A549 treated with Hydrocortisone at 1 μM for 4 hours (cell line): Measurements from ENCODE around the gene SERINC3. TPM values are rescaled to one million over a fixed set of nuclear protein-coding genes. Genes with fewer than 3 reads are reported as not detected.

ENCODE experiments used
- total RNA-seq: library from RNA; stranded (reverse); fragments of 200-300 nt; extraction: Qiagen RNA extraction; gene quantifications from 5 replicates; pipeline ENCODE4 v1.2.3, GENCODE V29; 2022

SERINC3 gene
- 69.0 to 94.6 TPM (median 85.3 TPM) in 5 replicates for total RNA-seq

DNA sequence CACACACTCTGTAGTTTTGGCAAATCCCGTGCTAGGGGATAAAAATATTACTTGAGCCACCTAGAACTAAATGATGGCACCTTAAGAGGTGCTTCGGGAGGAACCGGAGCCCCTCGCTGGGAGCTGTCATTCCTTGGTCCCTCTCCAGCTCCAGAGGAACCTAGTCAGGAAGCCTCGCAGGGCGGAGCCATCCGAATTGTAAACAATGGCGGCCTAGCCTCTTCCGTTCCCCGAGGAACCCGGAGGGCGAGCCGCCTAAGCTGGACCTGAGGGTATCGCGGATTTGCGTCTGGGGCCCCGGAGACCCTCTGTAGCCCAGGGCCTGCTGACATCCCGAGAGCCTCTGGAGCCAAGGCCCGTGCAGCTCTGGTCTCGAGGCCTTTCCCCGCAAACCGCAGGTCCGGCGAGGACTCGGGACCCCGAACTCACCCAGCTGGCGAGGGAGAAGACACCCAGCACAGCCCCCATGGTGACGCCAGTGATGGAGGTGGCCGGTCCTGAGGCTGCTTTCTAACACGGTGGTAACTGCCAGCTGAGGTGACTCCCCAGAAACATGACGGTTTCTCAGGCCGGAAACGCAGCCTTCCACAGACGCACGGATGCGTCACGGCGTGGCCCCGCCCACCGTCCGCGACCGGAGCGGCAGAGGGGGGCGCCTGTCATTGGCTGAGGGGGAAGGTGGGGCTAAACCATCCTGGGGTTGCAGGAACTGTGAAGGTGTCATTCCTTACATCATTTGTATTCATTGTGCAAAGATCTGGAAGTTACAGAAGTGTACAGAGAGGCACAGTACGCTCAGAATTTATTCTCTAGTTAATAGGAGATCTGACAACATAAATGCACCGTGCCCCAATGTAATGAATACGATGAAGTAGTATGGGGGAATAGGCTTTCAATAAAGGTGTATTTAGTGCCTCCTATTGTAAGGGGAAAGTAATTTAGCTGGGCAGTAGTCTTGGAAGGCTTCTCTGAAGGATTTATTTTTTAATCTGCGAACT lies at the start of gene SERINC3:
SERINC3 (minus strand) TSS at position 587 of the 998 bp plus-strand sequence; CDS start at position 468, 119 bp downstream.

GRCh38 chr20:44475694-44476560 lies 45.9 kb downstream of the SERINC3 start, which contains the start of gene TTPAL:
Gene TTPAL (plus strand): TSS chr20:44475874. CDS start chr20:44480000, 4,126 bp downstream.

Other genes with a start within 250 kb of the SERINC3 start
- gene FITM2, start 210.9 kb downstream of the SERINC3 start, total RNA-seq = 7.7 to 10.9 TPM (median 9.7 TPM) in 5 replicates
- gene R3HDML, start 185.0 kb downstream of the SERINC3 start, total RNA-seq = 0.16 to 0.83 TPM (median 0.31 TPM) in 5 replicates
- gene HNF4A, start 166.4 kb downstream of the SERINC3 start, total RNA-seq = 15.4 to 20.8 TPM (median 18.8 TPM) in 5 replicates
- gene TTPAL, start 46.2 kb downstream of the SERINC3 start, total RNA-seq = 12.9 to 18.3 TPM (median 17.0 TPM) in 5 replicates
- 30.5 to 38.0 TPM (median 37.5 TPM) in 5 replicates for gene PKIG, start 60.5 kb upstream of the SERINC3 start, total RNA-seq
- 49.1 to 60.9 TPM (median 52.1 TPM) in 5 replicates for gene ADA, start 129.6 kb upstream of the SERINC3 start, total RNA-seq
- 26.1 to 39.6 TPM (median 26.8 TPM) in 5 replicates for gene CCN5, start 193.3 kb upstream of the SERINC3 start, total RNA-seq
- 0.31 to 0.72 TPM (median 0.53 TPM) in 5 replicates for gene KCNK15, start 223.8 kb upstream of the SERINC3 start, total RNA-seq